Endometrial microvascular endothelial cells (primary cell): ENCODE data around the gene YTHDC2. TPM values are rescaled to one million over a fixed set of nuclear protein-coding genes. Genes with fewer than 3 reads are reported as not detected.

Experiments used
- total RNA-seq: library from RNA; depleted of rRNA; stranded (reverse); fragments of >200 nt; gene quantifications from one replicate; pipeline ENCODE4 v1.2.3, GENCODE V29; 2015; ENCODE audit errors: inconsistent ontology term

YTHDC2 gene
- total RNA-seq, 1 donor from 2014 or later, result 15.9 TPM

Other genes starting within 250 kb of the YTHDC2 start
- gene TSSK1B, start 78.7 kb upstream of the YTHDC2 start, total RNA-seq, result not detected
- gene MCC, start 25.2 kb upstream of the YTHDC2 start, total RNA-seq, result 39.8 TPM